Lower leg skin (tissue), 3 donors: Measurements from ENCODE around the gene DCLK3.

Experiments used
- POLR2A ChIP-seq, 2 donors: fragments of 450-650 bp; IDR thresholded peaks; one replicate each; pipeline ENCODE4 v1.6.1; 2016 to 2017; ENCODE audit warnings: antibody characterized with exemption in 2 of 2, mild to moderate bottlenecking in 1 of 2, moderate library complexity in 1 of 2
- TF ChIP-seq, protein P1 (sequence below), 3 donors: fragments of 450-650 bp; IDR thresholded peaks; one replicate each; pipeline ENCODE4 v1.5.1; 2016; ENCODE audit warnings: antibody characterized with exemption in 3 of 3, mild to moderate bottlenecking in 3 of 3, moderate library complexity in 2 of 3

DNA sequence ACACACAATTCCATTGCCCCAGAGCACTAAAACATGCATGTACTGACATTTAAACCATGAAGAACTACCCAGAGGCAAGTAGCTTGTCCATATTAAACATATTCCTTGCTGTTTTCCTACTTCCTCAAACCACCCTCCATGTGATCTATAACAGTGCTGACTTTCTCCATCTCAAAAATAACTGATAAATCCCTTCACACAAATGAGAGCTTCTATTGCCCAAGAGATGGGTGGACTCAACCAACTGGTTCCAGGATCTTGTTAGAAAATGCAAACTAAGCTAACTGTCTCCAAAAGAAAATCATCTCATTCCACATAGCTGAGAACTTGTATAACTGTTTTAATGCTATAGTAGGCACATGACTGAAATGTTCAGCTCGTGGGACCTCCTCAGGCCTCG, 29.6 kb downstream of the DCLK3 start:
- TF ChIP-seq POLR2A (IDR thresholded peaks at IDR 0.05), result no peak
- TF ChIP-seq, protein P1, sequence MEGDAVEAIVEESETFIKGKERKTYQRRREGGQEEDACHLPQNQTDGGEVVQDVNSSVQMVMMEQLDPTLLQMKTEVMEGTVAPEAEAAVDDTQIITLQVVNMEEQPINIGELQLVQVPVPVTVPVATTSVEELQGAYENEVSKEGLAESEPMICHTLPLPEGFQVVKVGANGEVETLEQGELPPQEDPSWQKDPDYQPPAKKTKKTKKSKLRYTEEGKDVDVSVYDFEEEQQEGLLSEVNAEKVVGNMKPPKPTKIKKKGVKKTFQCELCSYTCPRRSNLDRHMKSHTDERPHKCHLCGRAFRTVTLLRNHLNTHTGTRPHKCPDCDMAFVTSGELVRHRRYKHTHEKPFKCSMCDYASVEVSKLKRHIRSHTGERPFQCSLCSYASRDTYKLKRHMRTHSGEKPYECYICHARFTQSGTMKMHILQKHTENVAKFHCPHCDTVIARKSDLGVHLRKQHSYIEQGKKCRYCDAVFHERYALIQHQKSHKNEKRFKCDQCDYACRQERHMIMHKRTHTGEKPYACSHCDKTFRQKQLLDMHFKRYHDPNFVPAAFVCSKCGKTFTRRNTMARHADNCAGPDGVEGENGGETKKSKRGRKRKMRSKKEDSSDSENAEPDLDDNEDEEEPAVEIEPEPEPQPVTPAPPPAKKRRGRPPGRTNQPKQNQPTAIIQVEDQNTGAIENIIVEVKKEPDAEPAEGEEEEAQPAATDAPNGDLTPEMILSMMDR (IDR thresholded peaks at IDR 0.05), result no peak
